ENCODE results near the gene TIAM2. TPM values are rescaled to one million over a fixed set of nuclear protein-coding genes. Genes with fewer than 3 reads are reported as not detected.

Gene TIAM2
- total and polyA plus RNA-seq, 8 donors, result 1.1 to 44.2 (median 5.5) TPM

DNA sequence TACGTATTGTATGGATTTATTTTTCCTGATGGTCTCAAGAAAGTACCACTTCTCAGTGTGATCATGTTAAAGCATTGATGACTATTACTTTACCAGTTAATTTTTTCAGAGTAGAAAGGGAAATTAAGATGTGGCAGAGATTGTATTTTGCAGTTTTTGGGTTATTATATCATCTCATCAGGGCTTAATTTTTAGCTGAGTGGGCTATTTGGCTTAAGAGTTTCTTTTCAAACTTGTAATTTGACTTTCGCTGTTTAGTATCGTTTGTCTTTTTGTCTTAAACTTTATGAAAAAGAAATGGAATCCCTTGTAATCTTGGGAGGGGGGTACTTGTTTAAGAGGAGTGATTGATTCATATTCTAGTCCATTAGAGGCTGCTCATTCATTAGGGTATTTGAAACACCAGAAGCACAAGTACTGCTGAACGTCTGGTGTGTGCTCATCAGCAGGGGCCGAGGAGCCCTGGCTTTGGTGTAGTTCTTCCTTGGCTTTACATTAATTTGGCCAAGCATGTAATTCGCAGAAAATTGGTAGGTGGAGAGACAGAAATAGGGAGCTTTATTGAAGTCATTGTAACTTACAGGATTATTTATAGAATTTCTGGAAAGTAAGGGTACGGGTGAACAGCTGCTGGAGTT is 112.4 kb downstream of the TIAM2 start:
- Histone ChIP-seq H3K36me3 (no peaks in the 10 kb centered on the region), H3K27me3 (no peaks in the 10 kb centered on the region), H3K9me3 (no peaks in the 10 kb centered on the region), H3K4me1 (peaks cover 0 to 5% (median 0%) of the 10 kb centered on the region in 4 donors), H3K4me3 (no peak overlapping the region), H3K27ac (no peak overlapping the region)
- 80 to 89% (median 81%) methylated on average over 7 of the region's 7 CpGs for WGBS, 5 donors
- TF ChIP-seq, protein P1, sequence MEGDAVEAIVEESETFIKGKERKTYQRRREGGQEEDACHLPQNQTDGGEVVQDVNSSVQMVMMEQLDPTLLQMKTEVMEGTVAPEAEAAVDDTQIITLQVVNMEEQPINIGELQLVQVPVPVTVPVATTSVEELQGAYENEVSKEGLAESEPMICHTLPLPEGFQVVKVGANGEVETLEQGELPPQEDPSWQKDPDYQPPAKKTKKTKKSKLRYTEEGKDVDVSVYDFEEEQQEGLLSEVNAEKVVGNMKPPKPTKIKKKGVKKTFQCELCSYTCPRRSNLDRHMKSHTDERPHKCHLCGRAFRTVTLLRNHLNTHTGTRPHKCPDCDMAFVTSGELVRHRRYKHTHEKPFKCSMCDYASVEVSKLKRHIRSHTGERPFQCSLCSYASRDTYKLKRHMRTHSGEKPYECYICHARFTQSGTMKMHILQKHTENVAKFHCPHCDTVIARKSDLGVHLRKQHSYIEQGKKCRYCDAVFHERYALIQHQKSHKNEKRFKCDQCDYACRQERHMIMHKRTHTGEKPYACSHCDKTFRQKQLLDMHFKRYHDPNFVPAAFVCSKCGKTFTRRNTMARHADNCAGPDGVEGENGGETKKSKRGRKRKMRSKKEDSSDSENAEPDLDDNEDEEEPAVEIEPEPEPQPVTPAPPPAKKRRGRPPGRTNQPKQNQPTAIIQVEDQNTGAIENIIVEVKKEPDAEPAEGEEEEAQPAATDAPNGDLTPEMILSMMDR (IDR thresholded peaks at IDR 0.05), result no peak
- no peak for DNase-seq
- intact Hi-C loops (cut with DNase I; ENCODE audit: low total_unique reads), result no loop called here

DNA sequence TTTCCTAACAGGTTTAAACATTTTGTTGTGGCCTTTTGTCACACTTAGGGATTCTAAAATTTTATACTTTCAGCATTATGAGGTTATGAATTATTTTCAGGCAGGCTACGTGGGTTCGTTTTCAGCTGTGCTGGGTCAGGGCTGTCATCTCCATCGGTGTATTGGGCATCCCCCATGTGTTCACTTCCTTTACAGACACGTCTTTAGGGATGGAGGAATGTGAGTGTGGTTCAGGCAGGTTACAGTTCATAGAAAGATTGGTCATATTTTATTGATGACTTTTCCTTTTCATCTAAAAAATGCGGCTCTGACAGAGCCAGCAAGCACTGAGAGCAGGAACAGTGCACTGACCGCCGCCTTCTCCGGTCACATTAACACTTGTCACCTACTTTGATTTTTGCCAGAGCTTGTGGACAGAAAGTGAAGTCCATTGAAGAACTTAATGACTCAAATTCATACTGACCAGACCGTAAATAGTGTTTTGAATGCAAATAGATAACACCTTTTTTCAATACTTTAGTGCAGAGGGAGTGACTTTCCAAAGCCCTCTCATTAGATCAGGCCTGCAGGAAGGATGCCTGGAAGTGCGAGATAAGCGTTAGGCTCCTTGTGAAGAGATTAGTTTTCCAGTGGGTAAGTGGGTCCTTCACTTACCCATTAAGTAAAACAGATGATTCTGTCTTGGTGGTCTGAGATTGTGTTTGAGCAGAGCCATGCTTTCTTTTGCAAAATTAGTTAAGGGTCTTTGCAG is 113.1 kb downstream of the TIAM2 start:
- H3K27me3 ChIP-seq, result no peaks in the 10 kb centered on the region
- TF ChIP-seq POLR2AphosphoS5 (IDR thresholded peaks at IDR 0.05), result no peak
- 70 to 83% (median 80%) methylated on average over 11 of the region's 11 CpGs for whole genome bisulfite sequencing, 5 donors
- no peak overlapping the region for H3K27ac ChIP-seq
- H3K4me1 ChIP-seq, result peaks cover 0 to 5% (median 0%) of the 10 kb centered on the region in 4 donors
- DNase-seq, result no peak
- no peaks in the 10 kb centered on the region for H3K36me3 ChIP-seq
- intact Hi-C loops (cut with DNase I; ENCODE audit: low total_unique reads), result no loop called here
- no peak overlapping the region for H3K4me3 ChIP-seq
- H3K9me3 ChIP-seq, result no peaks in the 10 kb centered on the region

DNA sequence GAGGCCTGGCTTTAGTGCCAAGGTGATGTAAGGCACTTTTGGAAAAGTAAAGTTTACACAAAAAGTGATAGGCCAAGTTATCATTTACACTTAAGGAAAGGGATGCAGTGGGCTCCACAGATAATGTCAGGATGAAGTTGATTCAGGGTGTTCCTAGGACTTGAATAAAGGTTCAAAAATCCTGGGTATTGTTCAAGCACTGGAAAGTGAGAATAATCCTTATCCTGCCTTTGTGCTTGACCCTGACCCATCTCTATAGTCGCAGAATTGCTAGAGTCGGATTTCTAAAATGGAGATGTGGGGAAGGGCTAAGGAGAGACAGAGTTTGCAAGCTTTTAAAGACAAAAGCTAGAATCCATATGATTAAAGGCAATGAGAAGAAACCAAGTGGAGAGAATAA is 115.6 kb downstream of the TIAM2 start:
- H3K9me3 ChIP-seq, result no peaks in the 10 kb centered on the region
- no peak for TF ChIP-seq POLR2A (IDR thresholded peaks at IDR 0.05)
- TF ChIP-seq EP300 (IDR thresholded peaks at IDR 0.05), result no peak
- TF ChIP-seq, protein P1 (IDR thresholded peaks at IDR 0.05), result no peak
- no peak for TF ChIP-seq POLR2AphosphoS5 (IDR thresholded peaks at IDR 0.05)
- intact Hi-C loops (cut with DNase I; ENCODE audit: low total_unique reads), result no loop called here
- 86 to 92% (median 89%) methylated on average over 2 of the region's 2 CpGs for WGBS, 5 donors
- peaks cover 0 to 5% (median 0%) of the 10 kb centered on the region in 4 donors for H3K4me1 ChIP-seq
- no peaks in the 10 kb centered on the region for H3K27me3 ChIP-seq
- DNase-seq, result no peak
- no peaks in the 10 kb centered on the region for H3K36me3 ChIP-seq
- no peak overlapping the region for H3K27ac ChIP-seq
- H3K4me3 ChIP-seq, result no peak overlapping the region

DNA sequence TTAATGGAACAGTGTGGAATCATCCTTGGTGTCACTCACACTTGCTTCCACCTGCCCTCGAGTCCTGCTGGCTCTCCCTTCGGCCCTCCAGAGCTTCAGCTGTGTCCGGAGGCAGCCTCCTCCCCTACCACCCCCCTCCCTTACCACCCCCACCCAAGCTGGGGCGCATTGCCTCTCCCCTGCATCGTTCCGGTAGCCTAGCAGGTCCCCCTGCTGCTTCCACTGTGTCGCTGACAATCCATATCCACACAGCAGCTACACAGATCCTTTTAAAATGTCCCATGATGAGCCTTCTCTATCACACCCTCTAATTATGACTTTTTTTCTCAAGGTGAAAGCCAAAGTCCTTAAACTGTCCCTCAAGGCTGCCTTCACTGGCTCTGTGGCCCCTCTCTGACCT is 117.6 kb downstream of the TIAM2 start:
- TF ChIP-seq POLR2A (IDR thresholded peaks at IDR 0.05) (no peak), EP300 (IDR thresholded peaks at IDR 0.05) (no peak), POLR2AphosphoS5 (IDR thresholded peaks at IDR 0.05) (no peak)
- TF ChIP-seq, protein P1 (IDR thresholded peaks at IDR 0.05), result no peak
- Histone ChIP-seq H3K36me3 (no peaks in the 10 kb centered on the region), H3K4me1 (no peaks in the 10 kb centered on the region), H3K27ac (no peak overlapping the region), H3K27me3 (no peaks in the 10 kb centered on the region), H3K9me3 (no peaks in the 10 kb centered on the region), H3K4me3 (no peak overlapping the region)
- DNase-seq, result no peak
- intact Hi-C loops (cut with DNase I; ENCODE audit: low total_unique reads), result no loop called here
- 81 to 92% (median 88%) methylated on average over 7 of the region's 7 CpGs for WGBS, 5 donors
